Duodenal mucosa (tissue), 2 donors: ENCODE data around the gene NMNAT2.

ENCODE experiments used
- H3K27ac ChIP-seq: one replicate; pipeline ENCODE4 v1.7.0; 2013; ENCODE audit warnings: low read depth, low read length
- H3K27me3 ChIP-seq, 2 donors: one replicate each; pipeline ENCODE4 v1.7.0; 2013; ENCODE audit warnings: low read length in 2 of 2, control low read depth in 1 of 2; ENCODE audit not compliant: insufficient read depth in 2 of 2, control insufficient read depth in 1 of 2
- H3K36me3 ChIP-seq, 2 donors: one replicate each; pipeline ENCODE4 v1.7.0; 2013; ENCODE audit warnings: low read length in 2 of 2, control low read depth in 1 of 2; ENCODE audit not compliant: insufficient read depth in 2 of 2, control insufficient read depth in 1 of 2
- H3K4me1 ChIP-seq, 2 donors: one replicate each; pipeline ENCODE4 v1.7.0; 2013; ENCODE audit warnings: low read length in 2 of 2, control low read depth in 1 of 2; ENCODE audit not compliant: insufficient read depth in 2 of 2, control insufficient read depth in 1 of 2
- H3K4me3 ChIP-seq, 2 donors: one replicate each; pipeline ENCODE4 v1.7.0; 2013; ENCODE audit warnings: low read length in 2 of 2, low read depth in 1 of 2
- H3K9ac ChIP-seq, 2 donors: one replicate each; pipeline ENCODE4 v1.7.0; 2013; ENCODE audit warnings: low read length in 2 of 2, low read depth in 1 of 2
- H3K9me3 ChIP-seq, 2 donors: one replicate each; pipeline ENCODE4 v1.7.0; 2013; ENCODE audit warnings: low read length in 2 of 2, control low read depth in 1 of 2; ENCODE audit not compliant: control insufficient read depth in 1 of 2

NMNAT2 gene

DNA sequence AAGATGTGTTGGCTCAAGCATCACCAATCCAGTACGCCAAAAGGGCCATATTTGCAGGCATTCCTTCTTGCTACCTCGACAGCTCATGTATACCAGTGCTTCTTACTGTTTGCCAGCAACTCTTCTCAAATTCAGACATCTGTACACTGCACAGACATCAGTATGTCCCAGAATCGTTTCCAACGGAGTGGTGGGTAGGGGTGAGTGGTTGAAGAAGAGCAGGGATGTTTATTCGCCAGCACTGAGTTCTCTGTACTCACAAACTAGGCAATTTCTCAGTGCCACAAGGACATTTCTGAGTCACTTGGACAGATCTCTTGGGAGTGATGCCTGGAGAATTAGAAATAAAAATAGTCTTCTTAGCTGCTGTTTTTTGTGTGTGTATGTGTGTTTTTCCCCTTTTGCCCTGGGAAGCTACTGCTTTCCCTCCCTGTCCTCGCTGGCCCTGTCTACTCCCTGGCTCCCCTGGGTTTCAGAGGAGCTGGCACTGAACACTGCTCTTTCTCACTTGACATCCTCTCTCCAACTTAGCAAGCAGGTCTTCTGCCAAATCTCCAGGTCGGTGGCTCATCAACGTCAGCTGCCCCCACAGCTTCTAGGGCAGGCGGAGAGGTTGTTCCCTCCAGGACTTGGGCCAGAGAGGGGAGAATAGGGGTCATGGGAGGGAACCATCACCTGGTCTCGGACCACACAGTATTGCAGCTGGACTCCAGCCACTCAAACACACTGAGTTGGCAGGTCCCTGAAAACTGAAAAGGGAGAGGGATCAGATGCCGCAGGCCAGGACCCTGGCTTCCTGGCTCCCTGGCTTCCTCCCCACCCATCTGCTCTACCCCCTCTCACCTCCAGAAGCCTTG lies 90.5 kb downstream of the NMNAT2 start:
- peaks cover 3 to 9% of the 10 kb centered on the region in 2 donors for H3K27me3 ChIP-seq
- H3K4me3 ChIP-seq: no peak overlapping the region
- H3K36me3 ChIP-seq: no peaks in the 10 kb centered on the region
- no peak overlapping the region for H3K9ac ChIP-seq
- H3K4me1 ChIP-seq: no peaks in the 10 kb centered on the region
- H3K9me3 ChIP-seq: no peaks in the 10 kb centered on the region
- no peak overlapping the region for H3K27ac ChIP-seq

DNA sequence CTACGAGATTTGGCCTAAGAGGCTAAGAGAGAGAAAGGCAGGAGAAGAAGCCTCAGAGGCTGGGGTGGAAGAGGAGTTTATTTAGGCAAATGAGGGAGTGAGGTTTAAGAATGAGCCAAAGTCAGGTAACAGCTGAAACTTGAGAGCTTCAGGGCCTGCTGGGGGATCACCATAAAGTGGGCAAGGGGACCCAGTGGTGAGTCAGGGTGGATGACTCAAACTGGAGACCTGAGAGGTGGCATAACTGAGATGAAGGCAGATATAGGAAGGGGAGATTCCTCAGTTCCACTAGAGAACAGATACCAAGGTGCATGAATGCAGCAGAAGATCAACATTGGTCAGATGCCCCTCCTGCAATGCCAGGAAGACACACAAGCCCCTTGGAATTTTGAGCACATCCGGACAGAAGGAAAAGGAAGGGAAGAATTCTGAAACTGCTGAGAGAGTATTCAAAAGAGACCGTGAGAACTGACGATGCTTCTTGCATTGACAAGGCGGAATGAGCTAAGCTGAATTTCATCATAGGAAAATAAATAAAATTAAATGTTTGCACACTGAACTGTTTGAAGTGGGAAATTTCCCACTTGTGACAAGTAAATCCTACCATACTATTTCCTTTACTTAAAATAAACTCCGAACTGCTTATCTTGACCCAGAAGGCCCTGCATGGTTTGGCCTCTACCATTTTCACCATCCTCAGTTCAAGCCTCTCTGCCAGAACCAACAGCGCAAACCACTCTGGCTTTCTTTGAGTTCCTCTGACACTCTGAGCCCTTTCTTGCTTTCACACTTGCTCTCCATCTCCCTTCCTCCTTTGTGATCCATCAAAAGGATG lies 94.1 kb downstream of the NMNAT2 start:
- Histone ChIP-seq H3K27ac (no peak overlapping the region), H3K27me3 (peaks cover 0 to 5% of the 10 kb centered on the region in 2 donors), H3K4me1 (no peaks in the 10 kb centered on the region), H3K9me3 (no peaks in the 10 kb centered on the region), H3K4me3 (no peak overlapping the region), H3K36me3 (no peaks in the 10 kb centered on the region), H3K9ac (no peak overlapping the region)

DNA sequence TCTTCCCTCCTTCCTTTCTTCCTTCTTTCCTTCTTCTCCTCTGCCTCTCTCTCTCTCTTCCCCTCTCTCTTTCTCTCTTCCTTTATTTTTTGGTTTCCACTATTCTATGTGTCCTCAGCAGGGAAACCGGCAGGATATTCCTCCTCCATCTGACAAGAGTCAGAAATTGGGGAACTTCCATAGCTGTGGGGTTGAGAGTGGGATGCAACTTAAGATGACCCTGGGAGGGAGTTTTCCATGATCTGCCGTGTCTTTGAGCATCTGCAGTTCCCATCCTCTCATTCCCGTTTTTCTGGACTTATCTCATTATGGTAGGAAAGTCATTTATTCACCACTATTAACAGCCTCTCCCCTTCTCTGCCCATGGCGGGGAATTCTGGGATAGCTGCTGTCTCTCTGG lies 98.6 kb downstream of the NMNAT2 start:
- no peaks in the 10 kb centered on the region for H3K9me3 ChIP-seq
- no peak overlapping the region for H3K27ac ChIP-seq
- H3K9ac ChIP-seq: no peak overlapping the region
- H3K36me3 ChIP-seq: no peaks in the 10 kb centered on the region
- no peak overlapping the region for H3K4me3 ChIP-seq
- no peaks in the 10 kb centered on the region for H3K27me3 ChIP-seq
- H3K4me1 ChIP-seq: peaks cover 0 to 6% of the 10 kb centered on the region in 2 donors

DNA sequence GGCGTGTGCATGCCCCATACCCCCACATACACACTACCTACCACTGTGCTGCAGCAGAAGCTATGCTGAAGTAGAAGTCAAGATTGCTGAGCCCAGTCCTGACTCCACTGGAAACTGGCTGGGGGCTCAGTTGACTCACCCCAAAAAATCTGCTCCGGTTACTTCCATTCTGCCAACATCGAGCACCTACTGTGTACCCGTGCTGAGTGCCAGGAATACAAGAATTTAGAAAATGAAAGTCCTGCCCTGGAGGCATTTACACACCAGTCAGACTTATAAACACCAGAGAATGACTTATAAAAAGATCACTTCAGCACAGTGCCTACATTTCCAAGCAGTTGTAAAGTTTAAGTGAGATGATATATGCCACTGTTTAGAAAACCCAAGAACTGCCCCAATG lies 99.1 kb downstream of the NMNAT2 start:
- Histone ChIP-seq H3K9me3 (no peaks in the 10 kb centered on the region), H3K4me1 (peaks cover 0 to 6% of the 10 kb centered on the region in 2 donors), H3K9ac (no peak overlapping the region), H3K36me3 (no peaks in the 10 kb centered on the region), H3K4me3 (no peak overlapping the region), H3K27me3 (no peaks in the 10 kb centered on the region), H3K27ac (no peak overlapping the region)

DNA sequence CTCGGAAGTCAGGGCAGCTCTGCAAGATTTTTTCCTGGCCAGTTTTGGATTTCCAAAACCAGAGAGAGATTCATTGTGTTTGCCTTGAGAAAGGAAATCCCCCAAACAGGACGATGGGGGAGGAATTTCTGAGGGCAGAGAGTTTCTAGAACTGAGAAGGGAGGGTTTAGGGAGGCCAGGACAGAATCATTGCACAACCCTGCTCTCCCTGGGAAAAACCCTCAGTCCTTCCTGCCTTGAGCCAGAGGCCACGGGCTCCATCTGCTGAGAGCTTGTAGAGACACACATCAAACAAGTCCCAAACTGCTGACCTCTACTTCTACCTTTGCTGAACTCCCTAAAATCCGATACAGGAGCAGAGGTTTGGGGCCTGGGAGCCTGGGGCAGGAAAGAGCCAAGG lies 99.7 kb downstream of the NMNAT2 start:
- Histone ChIP-seq H3K36me3 (no peaks in the 10 kb centered on the region), H3K27ac (no peak overlapping the region), H3K9me3 (no peaks in the 10 kb centered on the region), H3K9ac (no peak overlapping the region), H3K4me1 (peaks cover 0 to 6% of the 10 kb centered on the region in 2 donors), H3K27me3 (no peaks in the 10 kb centered on the region), H3K4me3 (no peak overlapping the region)

DNA sequence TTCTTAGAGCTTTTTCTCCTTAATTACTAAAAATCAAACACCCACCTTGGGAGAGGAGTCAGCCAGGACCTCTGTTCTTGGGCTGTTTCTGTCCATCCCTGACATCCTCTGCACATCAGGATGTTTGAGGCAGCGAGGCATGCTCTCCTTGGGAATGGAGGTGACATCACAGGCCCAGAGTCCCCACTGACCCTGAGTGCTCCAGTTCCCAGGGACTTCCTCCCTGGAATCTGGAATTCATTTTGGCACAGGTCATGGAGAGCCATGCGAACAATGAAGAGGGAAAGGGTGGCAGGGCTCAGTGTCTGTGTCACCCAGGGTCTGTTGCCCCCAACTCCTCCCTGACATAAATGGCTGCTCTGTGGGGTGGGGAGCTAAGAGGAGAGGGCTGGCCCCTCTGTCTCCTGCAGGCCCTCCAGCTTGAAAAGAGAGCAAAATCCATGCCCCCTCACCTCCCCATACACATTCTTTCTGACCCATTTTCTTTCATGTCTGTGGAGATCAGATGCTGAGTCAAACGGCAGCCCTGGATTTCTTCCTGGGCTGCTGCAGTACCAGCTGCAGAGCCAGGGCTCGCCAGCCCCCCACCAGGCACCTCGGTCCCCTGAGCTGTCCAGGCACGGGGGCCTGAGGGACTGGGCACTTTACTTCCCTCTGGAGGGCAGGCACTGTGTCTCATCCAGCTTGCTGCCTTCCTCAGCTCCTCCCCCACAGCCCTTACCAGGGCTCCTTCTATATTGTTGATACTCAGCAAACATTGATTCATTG lies 102.0 kb downstream of the NMNAT2 start:
- Histone ChIP-seq H3K9me3 (no peaks in the 10 kb centered on the region), H3K27ac (no peak overlapping the region), H3K4me1 (peaks cover 0 to 6% of the 10 kb centered on the region in 2 donors), H3K27me3 (no peaks in the 10 kb centered on the region), H3K4me3 (no peak overlapping the region), H3K36me3 (no peaks in the 10 kb centered on the region), H3K9ac (no peak overlapping the region)

DNA sequence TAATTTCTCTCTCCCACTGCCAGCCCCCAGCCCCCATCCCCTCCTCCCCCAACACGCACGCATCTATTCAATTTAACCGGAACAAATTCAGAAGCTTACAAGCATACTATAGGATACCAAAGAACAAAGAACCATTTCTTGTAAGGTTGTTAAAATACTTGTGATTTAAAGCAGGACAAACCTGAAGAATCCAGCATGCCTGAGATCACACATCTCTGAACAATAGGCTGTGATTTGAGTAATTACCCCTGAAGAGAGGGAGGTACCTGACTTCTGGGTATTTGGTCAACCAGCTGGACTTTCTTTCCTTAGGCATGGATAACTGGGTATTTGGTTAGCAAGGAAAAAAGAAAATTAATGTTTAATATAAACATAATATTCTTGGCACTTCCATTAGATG lies 105.1 kb downstream of the NMNAT2 start:
- no peaks in the 10 kb centered on the region for H3K9me3 ChIP-seq
- H3K27ac ChIP-seq: no peak overlapping the region
- no peaks in the 10 kb centered on the region for H3K27me3 ChIP-seq
- no peaks in the 10 kb centered on the region for H3K36me3 ChIP-seq
- no peak overlapping the region for H3K4me3 ChIP-seq
- peaks cover 0 to 3% of the 10 kb centered on the region in 2 donors for H3K4me1 ChIP-seq
- no peak overlapping the region for H3K9ac ChIP-seq

DNA sequence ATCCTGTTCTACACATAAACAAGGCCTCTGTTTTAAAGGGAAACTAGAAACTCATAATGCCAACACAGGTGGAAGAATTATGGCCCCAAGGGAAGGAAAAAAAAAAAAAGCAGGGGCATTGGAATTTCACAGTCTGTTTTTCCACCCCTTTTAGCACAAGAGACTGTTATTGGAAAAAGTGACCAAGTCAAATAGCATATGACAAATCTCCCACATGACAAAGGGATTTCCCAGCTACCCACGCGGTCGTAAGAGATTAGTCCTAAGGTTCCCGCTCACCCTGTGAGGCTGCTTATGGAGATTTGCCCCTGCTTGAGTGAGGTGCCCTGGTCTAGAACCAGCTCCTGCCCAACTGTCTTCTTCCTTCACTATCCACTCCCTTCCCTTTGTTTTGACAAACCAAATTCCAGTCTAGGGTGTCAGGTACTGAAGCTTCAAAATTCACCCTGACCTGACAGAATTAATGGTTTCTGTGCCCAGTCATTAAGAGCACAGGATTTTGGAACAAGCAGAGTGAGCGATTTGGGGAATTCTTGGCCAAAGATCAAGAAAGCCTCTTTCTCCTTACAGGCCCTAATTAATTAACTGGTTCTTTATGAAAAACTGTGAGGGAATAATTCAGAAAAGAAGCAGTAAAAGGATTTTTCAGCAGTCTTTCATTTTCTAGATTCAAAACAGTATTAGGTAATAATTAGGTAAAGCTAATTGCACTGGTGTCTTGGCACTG lies 107.3 kb downstream of the NMNAT2 start:
- H3K27ac ChIP-seq: no peak overlapping the region
- no peaks in the 10 kb centered on the region for H3K9me3 ChIP-seq
- H3K9ac ChIP-seq: no peak overlapping the region
- no peaks in the 10 kb centered on the region for H3K4me1 ChIP-seq
- no peak overlapping the region for H3K4me3 ChIP-seq
- H3K27me3 ChIP-seq: peaks cover 0 to 3% of the 10 kb centered on the region in 2 donors
- no peaks in the 10 kb centered on the region for H3K36me3 ChIP-seq

DNA sequence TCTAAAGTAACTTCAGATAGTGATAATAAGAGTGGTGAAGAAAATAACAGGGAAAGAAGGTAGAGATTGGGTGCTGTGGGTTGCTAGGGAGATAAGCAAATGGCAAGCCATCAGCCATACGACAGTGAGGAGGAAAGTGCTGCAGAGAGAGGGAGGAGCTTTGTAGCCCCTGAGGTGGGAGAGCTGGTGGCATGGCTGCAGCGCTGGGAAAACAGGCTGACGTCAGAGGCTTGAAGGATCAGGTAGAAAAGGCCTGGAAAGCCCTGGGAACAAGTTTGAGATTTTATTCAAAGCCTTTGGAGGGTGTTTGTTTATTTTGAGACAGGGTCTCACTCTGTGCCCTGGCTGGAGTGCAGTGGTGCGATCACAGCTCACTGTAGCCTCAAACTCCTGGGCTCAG lies 109.5 kb downstream of the NMNAT2 start:
- H3K27ac ChIP-seq: no peak overlapping the region
- H3K4me1 ChIP-seq: no peaks in the 10 kb centered on the region
- no peaks in the 10 kb centered on the region for H3K9me3 ChIP-seq
- no peak overlapping the region for H3K4me3 ChIP-seq
- no peaks in the 10 kb centered on the region for H3K36me3 ChIP-seq
- no peak overlapping the region for H3K9ac ChIP-seq
- peaks cover 0 to 3% of the 10 kb centered on the region in 2 donors for H3K27me3 ChIP-seq
